GM12878 (cell line): ENCODE results near the gene COX15. TPM values are rescaled to one million over a fixed set of nuclear protein-coding genes. Genes with fewer than 3 reads are reported as not detected.
A peak's percentile ranks its signal among the peaks of the same experiment; 100 is the strongest.

Source experiments
- CHD2 ChIP-seq: IDR thresholded peaks from 2 replicates; pipeline ENCODE4 v1.6.1; 2011; ENCODE audit warnings: low read depth, low read length, improper control_type of control experiment, borderline replicate concordance
- EP300 ChIP-seq, 2 experiments: fragments of 150-350 bp in 1 of 2; IDR thresholded peaks; 2 replicates each; pipeline ENCODE4 v1.6.1; 2011 to 2012; ENCODE audit warnings: low read depth in 2 of 2, low read length in 2 of 2, borderline replicate concordance in 1 of 2, improper control_type of control experiment in 1 of 2, inconsistent platforms in 1 of 2; ENCODE audit not compliant: control insufficient read depth in 1 of 2
- EZH2 ChIP-seq: IDR thresholded peaks from 2 replicates; pipeline ENCODE4 v1.6.1; 2012; ENCODE audit warnings: low read depth, mild to moderate bottlenecking, control low read depth, inconsistent platforms, low read length, borderline replicate concordance; ENCODE audit not compliant: control insufficient read depth
- GABPA ChIP-seq: IDR thresholded peaks from 2 replicates; pipeline ENCODE4 v1.6.1; 2014; ENCODE audit warnings: antibody characterized with exemption, low read depth, mild to moderate bottlenecking, inconsistent platforms
- GATAD2B ChIP-seq: fragments of 450-650 bp; conservative IDR thresholded peaks from 2 replicates; pipeline ENCODE4 v1.6.1; 2017; ENCODE audit warnings: low read depth, mild to moderate bottlenecking, moderate library complexity
- KAT2A ChIP-seq: conservative IDR thresholded peaks from 2 replicates; pipeline ENCODE4 v1.6.1; 2011; ENCODE audit warnings: low read depth, low read length; ENCODE audit not compliant: control insufficient read depth
- PAX5 ChIP-seq: IDR thresholded peaks from 2 replicates; pipeline ENCODE4 v1.6.1; 2011; ENCODE audit warnings: low read depth, low read length, borderline replicate concordance
- RAD51 ChIP-seq: fragments of 450-650 bp; IDR thresholded peaks from 2 replicates; pipeline ENCODE4 v1.6.1; 2016; ENCODE audit warnings: moderate library complexity, mild to moderate bottlenecking, inconsistent platforms
- RBBP5 ChIP-seq: fragments of 200-600 bp; sonication (generic); conservative IDR thresholded peaks from 2 replicates; pipeline ENCODE4 v1.6.1; 2016
- SMAD1 ChIP-seq: fragments of 450-650 bp; IDR thresholded peaks from 2 replicates; pipeline ENCODE4 v1.6.1; 2018; ENCODE audit warnings: mild to moderate bottlenecking, low read depth; ENCODE audit not compliant: partially characterized antibody
- SMARCA5 ChIP-seq: fragments of 450-650 bp; IDR thresholded peaks from 2 replicates; pipeline ENCODE4 v1.6.1; 2017; ENCODE audit warnings: mild to moderate bottlenecking
- ZZZ3 ChIP-seq: IDR thresholded peaks from 2 replicates; pipeline ENCODE4 v1.6.1; 2011; ENCODE audit warnings: low read depth; ENCODE audit not compliant: control insufficient read depth, insufficient read length
- polyA plus RNA-seq, 11 experiments: library from polyadenylated mRNA; depleted of rRNA in 4 of 11; unstranded in 6 of 11; stranded (reverse) in 5 of 11; fragments of >200 nt; fragmentation: Nextera tagmentation in 4 of 11; fragmentation: Illumina TruSeq in 1 of 11; extraction: Ambion mirVana in 4 of 11; extraction: Trizol in 1 of 11; gene quantifications; 1 replicate in 1 of 11; 2 replicates in 10 of 11; pipeline versions ENCODE4 v1.2.1 to v1.2.3, GENCODE V29; 2011 to 2016; ENCODE audit warnings: inconsistent platforms in 2 of 11, missing spikeins in 2 of 11, low read depth in 1 of 11
- total RNA-seq, 4 experiments: library from RNA; depleted of rRNA in 3 of 4; stranded (reverse); fragments of >200 nt in 3 of 4; fragmentation: Illumina TruSeq in 1 of 4; extraction: Trizol in 1 of 4; gene quantifications; 2 replicates each; pipeline versions ENCODE4 v1.2.1 to v1.2.3, GENCODE V29; 2013 to 2021
- TF ChIP-seq, protein P1 (sequence below): IDR thresholded peaks from 2 replicates; pipeline ENCODE4 v1.6.1; 2011; ENCODE audit warnings: mild to moderate bottlenecking, low read depth, low read length, moderate library complexity; ENCODE audit not compliant: insufficient replicate concordance
- TF ChIP-seq, protein P2 (sequence below): IDR thresholded peaks from 2 replicates; pipeline ENCODE4 v1.6.1; 2011; ENCODE audit warnings: borderline replicate concordance, low read depth, mild to moderate bottlenecking, moderate library complexity, mixed read lengths, low read length; ENCODE audit not compliant: insufficient read depth; ENCODE audit errors: extremely low read length
- TF ChIP-seq, protein P3 (sequence below): fragments of 450-650 bp; IDR thresholded peaks from 2 replicates; pipeline ENCODE4 v1.6.1; 2017; ENCODE audit warnings: mild to moderate bottlenecking, moderate library complexity
- TF ChIP-seq, protein P4 (sequence below): IDR thresholded peaks from 2 replicates; pipeline ENCODE4 v1.6.1; 2011; ENCODE audit warnings: low read depth, mild to moderate bottlenecking, low read length, moderate library complexity, borderline replicate concordance; ENCODE audit errors: extremely low read depth
- TF ChIP-seq, protein P5 (sequence below): IDR thresholded peaks from 2 replicates; pipeline ENCODE4 v1.6.1; 2012; ENCODE audit warnings: low read depth, low read length, improper control_type of control experiment

COX15 gene
- total and polyA plus RNA-seq, 10 of the 15 experiments (the other 5 are each of a cell fraction or from before 2014, with no cell fraction given) = 30.2 to 50.7 (median 38.3) TPM

DNA sequence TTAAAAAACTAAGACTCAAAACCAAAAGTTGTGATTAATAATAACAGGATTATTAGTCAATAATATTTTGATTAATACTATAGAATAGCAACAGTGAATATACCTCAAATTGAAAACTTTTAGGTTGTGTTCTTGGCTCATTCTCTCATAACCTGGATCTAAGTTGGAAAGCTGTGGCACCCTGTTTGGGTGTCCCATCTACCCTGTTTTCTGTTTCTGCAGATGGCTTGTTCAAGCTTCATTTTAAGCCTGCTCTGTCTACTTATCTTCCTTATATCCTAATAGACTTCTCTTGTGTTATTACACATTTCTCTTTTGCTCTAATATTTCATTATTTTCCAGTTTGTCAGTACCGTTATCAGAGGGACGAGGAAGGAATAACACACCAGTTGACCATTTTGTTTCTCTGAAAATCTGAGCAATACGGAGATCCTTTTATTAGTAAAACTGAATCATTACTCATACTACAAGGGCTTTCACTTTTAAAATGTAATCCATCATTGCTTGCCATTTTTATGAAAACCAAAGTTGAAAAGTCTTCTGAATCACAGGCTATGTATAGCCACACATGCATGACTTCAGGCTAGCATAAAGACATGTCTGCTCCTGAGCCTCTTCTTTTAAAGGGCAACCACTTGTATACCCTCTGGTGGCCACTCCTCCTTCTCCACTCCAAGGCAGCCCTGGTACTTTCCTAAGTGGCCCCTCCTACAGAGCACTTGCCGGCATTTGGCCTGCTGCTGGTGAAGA lies 22.3 kb downstream of the COX15 start (continued):
- TF ChIP-seq, protein P1, sequence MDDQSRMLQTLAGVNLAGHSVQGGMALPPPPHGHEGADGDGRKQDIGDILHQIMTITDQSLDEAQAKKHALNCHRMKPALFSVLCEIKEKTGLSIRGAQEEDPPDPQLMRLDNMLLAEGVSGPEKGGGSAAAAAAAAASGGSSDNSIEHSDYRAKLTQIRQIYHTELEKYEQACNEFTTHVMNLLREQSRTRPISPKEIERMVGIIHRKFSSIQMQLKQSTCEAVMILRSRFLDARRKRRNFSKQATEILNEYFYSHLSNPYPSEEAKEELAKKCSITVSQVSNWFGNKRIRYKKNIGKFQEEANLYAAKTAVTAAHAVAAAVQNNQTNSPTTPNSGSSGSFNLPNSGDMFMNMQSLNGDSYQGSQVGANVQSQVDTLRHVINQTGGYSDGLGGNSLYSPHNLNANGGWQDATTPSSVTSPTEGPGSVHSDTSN = peak; percentile 73
- TF ChIP-seq, protein P2, sequence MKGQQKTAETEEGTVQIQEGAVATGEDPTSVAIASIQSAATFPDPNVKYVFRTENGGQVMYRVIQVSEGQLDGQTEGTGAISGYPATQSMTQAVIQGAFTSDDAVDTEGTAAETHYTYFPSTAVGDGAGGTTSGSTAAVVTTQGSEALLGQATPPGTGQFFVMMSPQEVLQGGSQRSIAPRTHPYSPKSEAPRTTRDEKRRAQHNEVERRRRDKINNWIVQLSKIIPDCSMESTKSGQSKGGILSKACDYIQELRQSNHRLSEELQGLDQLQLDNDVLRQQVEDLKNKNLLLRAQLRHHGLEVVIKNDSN = no peak
- TF ChIP-seq GATAD2B = no peak
- TF ChIP-seq, protein P3, sequence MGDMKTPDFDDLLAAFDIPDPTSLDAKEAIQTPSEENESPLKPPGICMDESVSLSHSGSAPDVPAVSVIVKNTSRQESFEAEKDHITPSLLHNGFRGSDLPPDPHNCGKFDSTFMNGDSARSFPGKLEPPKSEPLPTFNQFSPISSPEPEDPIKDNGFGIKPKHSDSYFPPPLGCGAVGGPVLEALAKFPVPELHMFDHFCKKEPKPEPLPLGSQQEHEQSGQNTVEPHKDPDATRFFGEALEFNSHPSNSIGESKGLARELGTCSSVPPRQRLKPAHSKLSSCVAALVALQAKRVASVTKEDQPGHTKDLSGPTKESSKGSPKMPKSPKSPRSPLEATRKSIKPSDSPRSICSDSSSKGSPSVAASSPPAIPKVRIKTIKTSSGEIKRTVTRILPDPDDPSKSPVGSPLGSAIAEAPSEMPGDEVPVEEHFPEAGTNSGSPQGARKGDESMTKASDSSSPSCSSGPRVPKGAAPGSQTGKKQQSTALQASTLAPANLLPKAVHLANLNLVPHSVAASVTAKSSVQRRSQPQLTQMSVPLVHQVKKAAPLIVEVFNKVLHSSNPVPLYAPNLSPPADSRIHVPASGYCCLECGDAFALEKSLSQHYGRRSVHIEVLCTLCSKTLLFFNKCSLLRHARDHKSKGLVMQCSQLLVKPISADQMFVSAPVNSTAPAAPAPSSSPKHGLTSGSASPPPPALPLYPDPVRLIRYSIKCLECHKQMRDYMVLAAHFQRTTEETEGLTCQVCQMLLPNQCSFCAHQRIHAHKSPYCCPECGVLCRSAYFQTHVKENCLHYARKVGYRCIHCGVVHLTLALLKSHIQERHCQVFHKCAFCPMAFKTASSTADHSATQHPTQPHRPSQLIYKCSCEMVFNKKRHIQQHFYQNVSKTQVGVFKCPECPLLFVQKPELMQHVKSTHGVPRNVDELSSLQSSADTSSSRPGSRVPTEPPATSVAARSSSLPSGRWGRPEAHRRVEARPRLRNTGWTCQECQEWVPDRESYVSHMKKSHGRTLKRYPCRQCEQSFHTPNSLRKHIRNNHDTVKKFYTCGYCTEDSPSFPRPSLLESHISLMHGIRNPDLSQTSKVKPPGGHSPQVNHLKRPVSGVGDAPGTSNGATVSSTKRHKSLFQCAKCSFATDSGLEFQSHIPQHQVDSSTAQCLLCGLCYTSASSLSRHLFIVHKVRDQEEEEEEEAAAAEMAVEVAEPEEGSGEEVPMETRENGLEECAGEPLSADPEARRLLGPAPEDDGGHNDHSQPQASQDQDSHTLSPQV = no peak
- no peak for TF ChIP-seq ZZZ3
- no peak for TF ChIP-seq EZH2
- TF ChIP-seq, protein P4, sequence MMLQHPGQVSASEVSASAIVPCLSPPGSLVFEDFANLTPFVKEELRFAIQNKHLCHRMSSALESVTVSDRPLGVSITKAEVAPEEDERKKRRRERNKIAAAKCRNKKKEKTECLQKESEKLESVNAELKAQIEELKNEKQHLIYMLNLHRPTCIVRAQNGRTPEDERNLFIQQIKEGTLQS = no peak
- TF ChIP-seq RAD51 = no peak
- TF ChIP-seq PAX5 = no peak
- peak; percentile 59; the same call in 1 of the 2 replicates for TF ChIP-seq GABPA
- TF ChIP-seq SMAD1 = no peak
- peak; percentile 41 to 43; a peak in 2 of 4 replicates for TF ChIP-seq EP300 (IDR thresholded peaks at IDR 0.05; ENCODE audit: borderline replicate concordance in 1 of 2, control insufficient read depth in 1 of 2, low read depth in 2 of 2, low read length in 2 of 2)
- TF ChIP-seq SMARCA5 = no peak
- no peak for TF ChIP-seq RBBP5
- TF ChIP-seq KAT2A = no peak
- no peak for TF ChIP-seq CHD2
- TF ChIP-seq, protein P5, sequence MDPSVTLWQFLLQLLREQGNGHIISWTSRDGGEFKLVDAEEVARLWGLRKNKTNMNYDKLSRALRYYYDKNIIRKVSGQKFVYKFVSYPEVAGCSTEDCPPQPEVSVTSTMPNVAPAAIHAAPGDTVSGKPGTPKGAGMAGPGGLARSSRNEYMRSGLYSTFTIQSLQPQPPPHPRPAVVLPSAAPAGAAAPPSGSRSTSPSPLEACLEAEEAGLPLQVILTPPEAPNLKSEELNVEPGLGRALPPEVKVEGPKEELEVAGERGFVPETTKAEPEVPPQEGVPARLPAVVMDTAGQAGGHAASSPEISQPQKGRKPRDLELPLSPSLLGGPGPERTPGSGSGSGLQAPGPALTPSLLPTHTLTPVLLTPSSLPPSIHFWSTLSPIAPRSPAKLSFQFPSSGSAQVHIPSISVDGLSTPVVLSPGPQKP = no peak
